Measurements from ENCODE around the gene ADGRV1.

- TF ChIP-seq LEF1 (IDR thresholded peaks at IDR 0.05; ENCODE audit: borderline replicate concordance) (no peak), SUZ12 (IDR thresholded peaks at IDR 0.05) (no peak), L3MBTL2 (conservative IDR thresholded peaks at IDR 0.05) (no peak), BHLHE40 (IDR thresholded peaks at IDR 0.05; ENCODE audit: borderline replicate concordance) (no peak), ARNT (IDR thresholded peaks at IDR 0.05) (no peak)
Observed at GRCh38 chr5:91026466-91026865, 467.9 kb downstream of the ADGRV1 start.
